HG03159 (cell line): ENCODE measurements around the gene POLR3GL.
A peak's percentile ranks its signal among the peaks of the same experiment; 100 is the strongest.
"Not testable (repeated sequence)": the region's sequence is repeated elsewhere in the genome, so short reads cannot be mapped to it uniquely, and the experiment has no call there.

Source experiments
- ATAC-seq: cut with Tn5 transposase; IDR thresholded peaks from one replicate; pipeline ENCODE4 v1.9.1; 2021; ENCODE audit warnings: mild to moderate bottlenecking, moderate library complexity; ENCODE audit not compliant: unreplicated experiment

POLR3GL gene, protein sequence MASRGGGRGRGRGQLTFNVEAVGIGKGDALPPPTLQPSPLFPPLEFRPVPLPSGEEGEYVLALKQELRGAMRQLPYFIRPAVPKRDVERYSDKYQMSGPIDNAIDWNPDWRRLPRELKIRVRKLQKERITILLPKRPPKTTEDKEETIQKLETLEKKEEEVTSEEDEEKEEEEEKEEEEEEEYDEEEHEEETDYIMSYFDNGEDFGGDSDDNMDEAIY

DNA sequence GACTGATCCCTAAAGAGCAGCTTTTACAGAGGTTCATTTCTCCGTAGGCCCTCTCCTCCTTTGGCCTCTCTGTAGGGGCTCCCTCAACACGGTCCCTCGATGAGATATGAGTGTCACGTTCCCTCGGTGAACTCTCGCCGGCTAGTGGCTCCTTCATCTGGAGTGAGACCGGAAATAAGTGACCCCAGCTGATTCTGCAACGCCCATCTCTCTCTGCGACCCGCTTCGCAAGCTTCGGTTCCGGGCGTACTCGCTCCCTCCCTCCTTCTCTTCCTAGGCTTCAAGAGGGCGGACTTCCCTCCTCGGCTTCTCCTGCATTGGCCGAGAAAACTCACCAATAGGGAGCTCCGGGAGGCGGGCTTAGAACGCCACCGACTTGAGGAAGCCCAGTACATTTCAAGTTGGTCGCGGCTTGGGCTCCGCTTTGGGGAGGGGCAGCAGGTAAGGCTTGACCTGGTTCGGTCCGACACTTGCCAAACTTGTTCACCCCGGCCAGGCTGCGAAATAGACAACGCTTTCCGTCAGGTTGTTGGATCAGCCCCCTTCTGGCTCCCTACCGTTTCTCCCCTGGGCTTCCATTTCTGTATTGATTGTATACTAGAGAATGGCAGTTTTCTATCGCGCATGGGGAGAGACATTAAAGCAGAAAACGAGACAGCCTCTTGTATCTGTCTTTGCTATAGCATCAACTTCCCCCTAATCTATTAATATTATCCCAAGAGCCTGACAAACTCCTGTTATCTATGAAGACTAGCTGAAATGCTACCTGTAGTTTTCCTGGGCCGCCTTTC, at the start of gene POLR3GL, which contains the start of gene ANKRD34A:
Gene POLR3GL, plus strand, starts transcription at position 363 of the 791 bp plus-strand sequence. CDS start 10,176 bp downstream, outside the sequence.
Gene ANKRD34A, minus strand, starts transcription at position 248 of the 791 bp plus-strand sequence. CDS start 2,816 bp downstream, outside the sequence.
- ATAC-seq: peak; percentile 92

DNA sequence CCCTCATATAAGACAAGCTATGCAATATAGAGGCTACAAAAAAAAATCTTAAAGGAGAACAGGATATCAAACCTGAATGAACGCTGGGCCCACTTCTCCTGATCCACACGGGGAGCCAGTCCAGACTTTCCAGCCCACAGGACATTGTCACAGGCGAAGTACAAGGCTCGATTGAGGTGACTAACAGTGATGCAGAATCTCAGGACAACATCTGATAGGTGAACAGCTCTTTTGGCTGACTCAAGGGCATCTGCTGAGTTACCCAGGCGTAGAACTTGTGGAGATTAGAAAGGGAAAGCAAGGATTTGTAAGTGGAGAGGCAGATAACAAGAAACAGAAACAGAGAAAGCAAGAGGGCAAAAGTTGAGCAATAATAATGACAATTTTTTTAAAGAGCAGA, 47.7 kb upstream of the POLR3GL start:
- no peak for ATAC-seq

DNA sequence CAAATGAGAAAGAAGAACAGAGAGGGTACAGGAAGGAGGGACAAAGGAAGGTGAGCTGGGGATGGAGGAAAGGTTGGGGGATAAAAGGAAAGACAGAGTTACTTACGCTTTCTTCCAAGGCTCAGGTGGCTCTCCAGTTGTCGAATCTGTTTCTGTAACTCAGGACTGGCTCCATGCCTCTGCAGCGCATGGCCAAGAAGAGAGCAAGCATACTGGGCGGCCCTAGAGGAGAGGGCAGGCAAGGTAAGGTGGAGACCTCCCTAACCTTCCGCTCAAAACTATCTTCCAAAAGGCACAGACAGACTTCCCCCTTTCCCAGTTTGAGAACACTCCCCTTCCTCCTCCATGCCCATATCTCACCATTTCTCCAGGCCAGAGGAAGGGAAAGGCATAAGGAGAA, 46.9 kb upstream of the POLR3GL start:
- ATAC-seq: no peak

DNA sequence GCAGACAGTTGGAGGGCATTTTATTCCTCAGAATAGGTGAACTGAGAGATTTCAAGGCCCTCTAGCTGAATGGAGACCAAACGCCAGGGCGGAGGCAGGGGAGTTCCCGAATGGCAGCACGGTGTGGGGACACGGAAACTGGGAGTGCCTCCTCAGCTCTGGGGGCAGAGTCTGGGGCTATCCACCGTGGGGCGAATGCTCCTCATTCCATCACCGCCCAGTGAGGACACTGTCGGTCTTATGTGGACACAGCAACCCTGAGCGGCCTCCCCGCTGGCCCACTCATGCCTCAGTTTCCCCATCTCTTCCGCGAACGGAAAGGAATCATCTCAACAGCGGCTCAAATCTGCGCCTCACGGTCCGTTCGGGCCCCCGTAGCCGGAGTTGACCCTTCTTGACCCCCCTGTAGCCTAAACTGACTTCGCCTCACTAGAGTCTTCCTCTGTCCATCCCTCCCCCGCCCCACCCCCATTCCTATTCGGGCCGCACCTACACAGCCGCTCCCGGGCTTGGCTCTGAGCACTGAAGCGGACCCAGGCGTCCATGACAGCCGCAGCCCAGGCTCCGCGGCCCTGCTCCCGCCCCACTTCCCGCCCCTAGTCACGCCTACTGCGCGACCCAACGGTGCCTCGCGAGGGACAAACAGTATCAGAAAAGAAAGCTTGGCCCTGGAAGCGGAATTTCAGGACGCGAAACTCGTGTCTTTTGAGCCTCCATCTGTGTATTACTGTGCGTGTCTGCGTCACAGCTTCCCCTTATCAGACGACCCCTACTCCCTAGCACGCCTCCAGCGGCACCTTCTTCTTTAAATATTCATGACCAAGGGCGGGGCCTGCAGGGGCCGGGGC, 46.1 kb upstream of the POLR3GL start, which contains the start of gene PEX11B:
Gene PEX11B, minus strand, starts transcription at position 574 of the 848 bp plus-strand sequence. Its CDS starts 29 bp downstream, at position 545.
- ATAC-seq: peak; percentile 82

DNA sequence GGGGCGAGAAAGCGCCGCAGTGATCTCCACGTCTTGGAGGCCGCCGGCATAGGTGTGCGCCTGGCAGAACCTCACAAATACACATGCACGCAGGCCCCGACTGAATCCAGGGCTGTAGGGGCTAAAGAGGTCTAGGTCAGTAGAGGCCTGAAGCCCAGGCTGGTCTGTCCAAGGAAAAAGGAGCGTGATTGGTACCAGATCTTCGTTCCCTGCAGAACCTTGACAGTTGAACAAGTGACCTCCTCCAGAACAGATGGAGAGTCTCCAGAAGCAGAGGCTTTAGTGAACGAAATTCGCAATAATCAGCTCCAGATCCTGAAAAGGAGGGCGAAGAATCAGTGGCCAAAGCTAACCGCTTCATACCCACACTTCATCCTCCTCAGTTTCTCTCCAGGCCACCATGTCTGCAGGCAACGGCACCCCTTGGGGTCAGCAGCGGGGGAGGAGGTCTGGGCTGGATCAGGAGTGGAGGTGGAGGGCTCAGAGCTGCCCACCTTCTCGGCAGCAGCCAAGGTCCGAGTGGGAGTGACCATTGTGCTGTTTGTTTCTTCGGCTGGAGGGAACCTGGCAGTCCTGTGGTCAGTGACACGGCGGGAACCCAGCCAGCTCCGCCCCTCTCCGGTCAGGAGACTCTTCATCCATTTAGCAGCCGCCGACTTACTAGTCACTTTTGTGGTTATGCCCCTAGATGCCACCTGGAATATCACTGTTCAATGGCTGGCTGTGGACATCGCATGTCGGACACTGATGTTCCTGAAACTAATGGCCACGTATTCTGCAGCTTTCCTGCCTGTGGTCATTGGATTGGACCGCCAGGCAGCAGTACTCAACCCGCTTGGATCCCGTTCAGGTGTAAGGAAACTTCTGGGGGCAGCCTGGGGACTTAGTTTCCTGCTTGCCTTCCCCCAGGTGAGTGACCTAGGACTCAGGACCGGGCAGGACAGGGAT, 45.2 kb upstream of the POLR3GL start:
- no peak for ATAC-seq

DNA sequence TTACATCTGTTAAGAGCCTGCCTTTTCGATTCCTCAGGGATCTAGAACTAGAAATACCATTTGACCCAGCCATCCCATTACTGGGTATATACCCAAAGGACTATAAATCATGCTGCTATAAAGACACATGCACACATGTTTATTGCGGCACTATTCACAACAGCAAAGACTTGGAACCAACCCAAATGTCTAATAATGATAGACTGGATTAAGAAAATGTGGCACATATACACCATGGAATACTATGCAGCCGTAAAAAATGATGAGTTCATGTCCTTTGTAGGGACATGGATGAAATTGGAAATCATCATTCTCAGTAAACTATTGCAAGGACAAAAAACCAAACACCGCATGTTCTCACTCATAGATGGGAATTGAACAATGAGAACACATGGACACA, 44.2 kb upstream of the POLR3GL start:
- not testable (repeated sequence) for ATAC-seq

DNA sequence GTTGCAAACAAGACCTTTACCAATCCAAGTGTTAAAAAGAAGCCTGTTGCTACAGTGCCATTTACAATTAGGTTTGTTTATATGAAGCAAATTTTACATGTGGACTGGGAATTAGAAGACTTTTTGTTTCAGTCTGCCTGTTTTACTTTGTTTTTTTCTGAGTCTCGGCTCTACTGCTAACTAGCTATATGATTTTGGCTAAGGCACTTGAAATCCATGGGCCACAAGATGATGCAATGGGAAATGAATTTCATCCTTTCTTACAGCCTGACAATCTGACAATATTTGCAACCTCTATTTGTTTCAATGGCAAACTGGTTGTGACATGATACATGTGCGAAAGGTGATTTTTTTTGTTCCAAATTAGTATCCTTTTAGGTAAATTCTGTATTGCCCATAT, 42.2 kb upstream of the POLR3GL start:
- no peak for ATAC-seq

DNA sequence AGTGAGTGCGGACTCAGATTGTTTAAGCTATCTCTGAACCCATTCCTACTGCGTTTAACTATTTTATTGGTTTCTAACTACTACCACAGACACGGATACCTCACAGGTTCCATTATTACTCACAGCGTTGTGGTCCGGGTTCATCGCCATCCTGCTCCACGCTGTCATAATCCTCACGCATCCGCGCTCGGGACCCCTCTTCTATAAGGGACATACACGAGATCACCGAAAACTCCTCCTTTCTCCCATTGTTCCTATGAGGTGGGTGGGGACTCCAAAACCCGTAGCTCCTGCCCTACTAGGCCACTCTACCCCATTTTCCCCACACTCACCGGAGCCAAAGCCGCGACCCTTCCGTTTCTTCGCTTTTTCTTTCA, 37.8 kb upstream of the POLR3GL start:
- ATAC-seq: peak; percentile 10

DNA sequence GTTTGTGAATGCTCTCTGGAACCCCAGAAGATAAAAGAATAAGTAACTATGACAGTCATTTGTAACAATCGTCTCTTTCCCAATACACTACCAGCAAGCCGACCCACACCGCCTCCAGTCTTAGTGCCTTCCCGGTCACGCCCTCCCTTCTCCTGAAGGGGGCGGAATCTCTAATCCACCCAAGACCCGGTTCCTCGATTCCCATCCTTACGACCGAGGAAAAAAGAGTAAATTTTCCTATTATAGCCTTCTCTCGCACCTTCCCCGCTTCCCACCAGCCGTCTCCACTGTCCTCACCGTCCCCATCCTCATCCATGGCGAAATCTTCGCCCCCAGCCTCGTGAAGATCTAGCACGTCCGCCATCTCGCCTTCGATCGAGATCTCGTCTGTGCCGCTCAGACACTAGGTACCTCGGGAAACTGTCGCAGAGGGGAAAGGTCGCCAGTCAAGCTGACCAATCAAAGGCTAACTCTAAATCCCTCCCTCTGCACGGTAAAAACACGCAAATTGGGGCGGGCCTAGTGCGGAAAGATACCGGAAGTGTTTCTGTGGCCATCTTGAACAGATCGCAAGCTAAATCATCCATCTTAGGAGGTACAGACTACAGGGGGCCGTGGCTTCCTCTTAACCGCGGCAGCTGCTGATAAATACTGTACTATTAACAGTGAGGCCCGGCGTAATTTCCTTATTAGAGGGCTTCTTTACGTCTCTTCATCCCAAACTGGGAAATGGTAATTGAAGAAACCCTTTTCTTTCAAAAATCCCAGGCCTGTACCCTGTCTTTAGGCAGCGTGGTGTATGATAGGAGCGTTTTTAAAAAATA, 37.2 kb upstream of the POLR3GL start, which contains the start of gene RBM8A:
Gene RBM8A, minus strand, starts transcription at position 422 of the 824 bp plus-strand sequence. Its CDS starts 58 bp downstream, at position 364.
- peak; percentile 95 for ATAC-seq

DNA sequence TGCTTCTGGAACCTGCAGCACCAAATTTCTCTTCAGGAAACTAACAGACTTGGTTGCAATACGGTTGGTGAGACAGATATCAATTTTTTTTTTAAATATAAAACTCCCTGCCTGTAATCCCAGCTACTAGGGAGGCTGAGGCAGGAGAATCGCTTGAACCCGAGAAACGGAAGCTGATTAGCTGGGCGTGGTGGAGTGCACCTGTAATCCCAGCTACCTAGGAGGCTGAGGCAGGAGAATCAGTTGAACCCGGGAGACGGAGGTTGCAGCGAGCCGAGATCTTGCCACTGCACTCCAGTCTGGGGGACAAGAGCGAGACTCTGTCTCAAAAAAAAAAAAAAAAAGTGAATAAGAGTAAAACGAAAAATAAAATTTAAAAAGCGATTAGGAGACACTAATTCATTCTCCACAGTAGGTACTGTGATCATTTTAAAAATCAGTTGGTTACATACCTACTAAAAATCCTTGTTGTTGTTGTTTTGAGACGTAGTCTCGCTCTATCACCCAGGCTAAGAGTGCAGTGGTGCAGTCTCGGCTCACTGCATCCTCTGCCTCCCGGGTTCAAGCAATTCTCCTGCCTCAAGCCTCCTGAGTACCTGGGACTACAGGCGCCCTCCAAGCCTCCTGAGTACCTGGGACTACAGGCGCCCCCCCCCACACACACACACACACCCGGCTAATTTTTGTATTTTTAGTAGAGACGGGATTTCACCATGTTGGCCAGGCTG, 36.4 kb upstream of the POLR3GL start:
- no peak for ATAC-seq

DNA sequence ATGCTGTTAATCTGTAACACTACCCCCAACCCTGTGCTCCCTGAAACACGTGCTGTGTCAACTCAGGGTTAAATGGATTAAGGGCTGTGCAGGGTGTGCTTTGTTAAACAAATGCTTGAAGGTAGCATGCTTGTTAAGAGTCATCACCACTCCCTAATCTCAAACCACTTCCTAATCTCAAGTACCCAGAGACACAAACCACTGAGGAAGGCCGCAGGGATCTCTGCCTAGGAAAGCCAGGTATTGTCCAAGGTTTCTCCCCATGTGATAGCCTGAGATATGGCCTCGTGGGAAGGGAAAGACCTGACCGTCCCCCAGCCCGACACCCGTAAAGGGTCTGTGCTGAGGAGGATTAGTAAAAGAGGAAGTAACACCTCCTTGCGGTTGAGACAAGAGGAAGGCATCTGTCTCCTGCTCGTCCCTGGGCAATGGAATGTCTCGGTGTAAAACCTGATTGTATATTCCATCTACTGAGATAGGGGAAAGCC, 31.9 kb upstream of the POLR3GL start:
- not testable (repeated sequence) for ATAC-seq

DNA sequence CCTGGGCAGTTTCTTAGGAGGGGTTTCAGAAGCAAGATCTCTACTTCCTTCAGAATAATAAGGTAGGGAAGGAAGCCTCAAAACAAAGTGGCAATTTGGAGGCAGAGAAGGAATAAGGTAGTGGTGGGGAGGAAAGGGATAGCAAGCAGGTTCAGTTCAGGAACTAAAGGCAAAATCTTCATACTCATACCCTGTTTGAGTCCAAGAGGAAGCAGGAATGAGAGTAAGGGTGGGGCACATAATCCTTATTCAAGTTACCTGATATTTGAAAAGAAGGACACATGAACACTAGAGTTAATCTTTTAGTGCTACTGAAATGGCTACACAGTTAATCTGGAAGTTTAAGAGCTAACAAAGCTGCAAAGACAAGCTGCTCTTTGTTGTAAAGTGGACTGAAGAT, 28.8 kb upstream of the POLR3GL start:
- ATAC-seq: no peak

DNA sequence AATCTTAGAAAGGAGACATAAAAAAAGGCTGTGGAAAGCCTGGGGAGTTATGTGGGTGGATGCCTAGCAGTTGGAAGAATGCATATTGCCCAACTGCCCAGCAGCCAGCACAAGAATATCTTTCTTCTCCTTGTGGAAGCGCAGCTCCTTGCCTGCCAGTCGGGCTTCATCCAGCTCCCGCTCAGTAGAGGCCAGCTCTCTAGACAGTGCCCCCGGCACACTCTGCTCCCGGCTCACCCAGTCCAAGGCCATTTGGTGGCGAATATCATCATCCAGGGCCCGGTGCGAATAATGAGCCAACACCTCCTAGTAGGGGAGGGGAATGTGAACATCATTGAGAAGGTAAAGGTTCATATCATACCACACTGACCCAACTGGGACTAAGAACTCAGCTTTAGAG, 28.2 kb upstream of the POLR3GL start:
- ATAC-seq: no peak

DNA sequence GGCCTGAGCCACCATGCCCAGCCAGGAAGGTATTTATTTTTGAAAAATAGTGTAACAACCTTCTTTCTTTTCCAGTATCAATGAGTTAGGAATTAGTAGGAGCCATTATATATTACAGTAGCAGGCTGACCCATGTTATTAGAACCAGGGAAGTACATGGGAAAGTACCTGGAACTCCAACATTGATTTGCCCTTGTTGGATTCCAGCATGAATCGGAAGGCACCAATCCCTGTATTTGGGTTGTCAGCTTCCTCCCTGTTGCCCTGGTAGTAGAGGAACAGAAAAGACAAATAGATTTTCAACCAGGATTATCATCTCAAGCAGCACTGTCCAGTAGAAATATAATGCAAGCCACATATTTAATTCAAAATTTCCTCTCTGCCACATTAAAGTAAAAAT, 27.1 kb upstream of the POLR3GL start:
- no peak for ATAC-seq

DNA sequence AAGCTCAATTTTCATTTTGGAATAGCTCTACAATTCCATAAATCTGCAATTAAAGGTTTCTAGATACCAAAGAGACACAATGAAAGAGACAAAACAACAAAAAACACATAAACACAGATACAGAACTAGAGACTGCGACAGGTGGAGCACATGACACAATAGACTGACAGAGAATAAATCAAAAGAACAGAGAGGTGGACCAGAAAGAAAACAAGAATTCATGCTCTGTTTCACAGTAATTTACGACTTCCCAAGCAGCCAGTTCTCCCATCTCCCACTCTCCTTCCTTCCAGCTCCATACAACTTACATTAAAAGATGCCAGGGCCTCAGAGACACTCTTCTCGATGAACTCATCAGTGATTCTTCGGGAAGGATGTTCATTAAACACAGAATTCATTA, 22.1 kb upstream of the POLR3GL start:
- ATAC-seq: no peak

DNA sequence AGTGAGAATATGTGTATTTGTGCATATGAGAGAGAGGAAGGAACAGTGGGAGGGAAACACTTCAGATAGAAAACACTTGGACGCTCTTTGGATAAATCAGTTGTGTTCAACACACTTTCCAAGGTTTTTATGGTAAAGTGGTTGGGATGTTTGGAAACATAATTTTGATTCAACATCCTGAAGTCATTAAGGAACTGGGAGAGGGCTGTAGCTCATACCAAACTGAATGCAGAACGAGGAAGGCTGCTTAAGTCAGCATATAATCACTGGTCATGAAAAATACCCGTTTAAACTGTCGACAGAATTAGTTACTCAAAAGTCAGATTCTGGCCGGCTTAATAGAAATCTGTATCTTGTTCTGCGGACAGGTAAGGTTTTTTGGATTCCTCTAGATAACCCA, 21.6 kb upstream of the POLR3GL start:
- ATAC-seq: no peak

DNA sequence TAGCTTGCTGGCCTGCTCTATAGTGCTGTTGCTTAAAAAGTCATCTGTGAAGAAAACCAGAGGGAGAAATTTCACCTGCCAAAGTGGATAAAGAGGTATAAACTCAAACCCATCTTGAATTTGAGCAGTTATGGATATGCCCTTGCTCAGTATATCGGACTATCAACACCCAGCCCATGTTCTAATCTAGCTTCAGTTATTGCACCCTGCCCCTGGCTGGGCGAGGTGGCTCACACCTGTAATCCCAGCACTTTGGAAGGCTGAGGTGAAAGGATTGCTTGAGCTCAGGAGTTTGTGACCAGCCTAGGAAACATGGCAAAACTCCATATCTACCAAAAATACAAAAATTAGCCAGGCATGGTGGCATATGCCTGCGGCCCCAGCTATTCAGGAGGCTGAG, 20.0 kb upstream of the POLR3GL start:
- ATAC-seq: no peak

DNA sequence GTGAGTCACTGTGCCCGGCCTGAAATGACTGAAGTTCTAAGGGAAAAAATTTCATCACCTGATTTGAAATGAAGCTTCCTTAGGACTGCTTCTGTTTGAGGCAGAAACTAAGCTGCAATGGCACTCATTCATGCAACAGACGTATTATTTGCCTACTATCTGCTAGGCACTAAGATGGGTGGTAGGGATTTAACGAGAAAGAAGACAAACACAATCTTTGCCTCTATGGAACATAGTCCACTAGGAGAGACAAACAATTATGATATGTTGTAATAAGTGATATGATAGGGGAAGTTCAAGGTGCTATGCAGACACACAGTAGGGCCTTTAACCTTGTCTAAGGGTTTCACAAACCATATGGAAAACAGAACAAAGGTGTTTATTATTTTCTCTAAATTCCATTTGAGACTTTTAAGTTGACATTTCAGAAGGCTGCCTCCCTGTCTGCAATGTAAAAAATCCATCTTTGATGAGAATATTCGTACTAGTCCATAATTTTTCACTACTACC, 18.0 kb upstream of the POLR3GL start:
- no peak for ATAC-seq
